Neural progenitor cell (in vitro differentiated cells): ENCODE results near the gene FREM1.

ENCODE experiments used
- CTCF ChIP-seq: fragments of 200-600 bp; sonication (generic); IDR thresholded peaks from 2 replicates; pipeline ENCODE4 v1.5.1; 2017; ENCODE audit warnings: antibody characterized with exemption, mild to moderate bottlenecking
- EZH2 ChIP-seq: fragments of 200-600 bp; sonication (generic); IDR thresholded peaks from 2 replicates; pipeline ENCODE4 v1.6.1; 2017; ENCODE audit warnings: antibody characterized with exemption, mild to moderate bottlenecking, moderate library complexity
- EZH2phosphoT487 ChIP-seq: fragments of 200-600 bp; sonication (generic); IDR thresholded peaks from 2 replicates; pipeline ENCODE4 v1.6.1; 2017; ENCODE audit warnings: antibody characterized with exemption

- TF ChIP-seq CTCF (no peak), EZH2 (no peak), EZH2phosphoT487 (no peak)
Observed at GRCh38 chr9:14752871-14753270, 157.4 kb downstream of the FREM1 start.
